GM19193 (cell line): ENCODE results near the gene LRRC47.

Source experiments
- POLR2A ChIP-seq: IDR thresholded peaks from 4 replicates; pipeline ENCODE4 v1.6.1; 2011; ENCODE audit not compliant: insufficient read depth, insufficient read length; ENCODE audit errors: extremely low read depth

LRRC47 gene

DNA sequence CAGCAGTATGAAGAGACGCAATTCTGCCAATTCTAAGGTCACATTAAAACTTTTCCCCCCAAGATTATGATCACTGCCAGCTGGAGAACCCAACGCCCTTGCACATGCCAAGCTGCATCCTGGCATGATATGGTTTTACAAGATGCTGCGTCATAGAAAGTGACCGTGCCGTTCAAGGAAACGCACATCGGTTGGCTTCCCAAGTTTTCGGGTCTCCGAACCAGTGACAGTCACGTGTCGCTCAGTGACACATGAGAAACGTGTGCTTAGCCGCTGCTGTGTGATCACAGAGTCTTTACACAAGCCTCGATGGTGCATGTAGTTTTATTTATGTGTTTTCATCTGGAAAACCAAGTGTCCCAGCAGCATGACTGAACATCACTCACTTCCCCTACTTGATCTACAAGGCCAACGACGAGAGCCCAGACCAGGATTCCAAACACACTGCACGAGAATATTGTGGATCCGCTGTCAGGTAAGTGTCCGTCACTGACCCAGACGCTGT is 16.3 kb downstream of the LRRC47 start:
- TF ChIP-seq POLR2A, result no peak

DNA sequence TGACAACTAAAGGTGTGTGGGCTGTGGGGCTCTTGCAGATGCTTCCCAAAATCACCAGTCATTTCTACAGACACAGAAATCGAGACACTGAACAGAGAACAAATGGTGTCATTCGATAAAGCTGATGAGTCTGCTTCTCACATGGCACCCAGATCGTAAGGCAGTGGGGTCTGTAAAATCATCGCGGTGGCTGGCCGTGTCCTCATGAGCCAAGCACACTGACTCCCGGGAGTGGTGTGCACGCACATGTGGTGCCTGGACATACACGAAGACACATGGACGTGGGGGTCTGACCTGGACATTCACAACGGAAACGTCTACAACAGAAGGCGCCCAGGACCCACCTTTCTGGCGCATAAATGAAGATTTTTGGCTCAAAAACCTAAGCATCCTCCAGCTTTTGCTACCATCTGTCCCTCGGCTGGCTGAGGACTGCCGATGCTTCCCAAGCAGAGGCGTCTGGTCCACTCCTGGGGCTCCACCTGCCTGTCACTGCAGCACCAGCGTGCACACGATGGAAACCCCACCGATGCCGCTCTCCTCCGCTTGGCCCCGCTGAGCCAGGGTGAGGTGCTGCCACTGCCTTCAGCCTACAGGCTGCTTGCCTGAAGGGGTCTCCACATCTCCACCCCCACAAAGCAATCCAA is 16.9 kb downstream of the LRRC47 start:
- no peak for TF ChIP-seq POLR2A

DNA sequence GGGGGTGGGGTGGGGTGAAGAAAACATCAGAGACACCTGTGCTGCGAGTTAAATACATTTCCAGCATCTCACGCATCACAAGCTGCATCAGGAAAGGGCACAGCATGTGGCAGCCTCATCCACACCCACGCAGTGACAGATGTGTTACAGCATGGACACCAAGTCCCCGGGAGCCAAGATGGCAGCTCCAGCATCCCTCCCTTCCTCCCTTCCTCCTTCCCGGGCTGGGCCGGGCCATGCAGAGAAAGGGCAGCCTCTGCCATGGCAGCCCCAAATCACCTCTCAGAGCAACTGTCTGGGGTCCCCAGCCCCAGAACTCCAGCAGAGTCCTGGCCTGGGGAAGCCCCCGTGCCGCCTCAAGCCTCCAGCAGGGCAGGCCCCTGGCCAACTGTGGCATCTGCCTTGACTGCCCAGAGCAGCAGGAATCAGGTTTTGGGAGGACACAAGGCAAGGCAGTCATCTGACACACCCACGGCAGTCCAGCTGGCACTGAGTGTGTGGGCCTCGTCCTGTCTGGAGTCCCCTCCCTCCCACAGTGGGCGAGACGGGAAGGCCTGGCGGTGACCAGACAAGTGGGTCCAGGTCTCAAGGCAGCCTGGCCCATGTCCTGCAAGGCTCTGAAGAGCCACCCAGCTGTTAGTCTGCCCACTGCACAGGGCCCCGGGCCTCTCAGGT is 17.6 kb downstream of the LRRC47 start:
- no peak for TF ChIP-seq POLR2A

DNA sequence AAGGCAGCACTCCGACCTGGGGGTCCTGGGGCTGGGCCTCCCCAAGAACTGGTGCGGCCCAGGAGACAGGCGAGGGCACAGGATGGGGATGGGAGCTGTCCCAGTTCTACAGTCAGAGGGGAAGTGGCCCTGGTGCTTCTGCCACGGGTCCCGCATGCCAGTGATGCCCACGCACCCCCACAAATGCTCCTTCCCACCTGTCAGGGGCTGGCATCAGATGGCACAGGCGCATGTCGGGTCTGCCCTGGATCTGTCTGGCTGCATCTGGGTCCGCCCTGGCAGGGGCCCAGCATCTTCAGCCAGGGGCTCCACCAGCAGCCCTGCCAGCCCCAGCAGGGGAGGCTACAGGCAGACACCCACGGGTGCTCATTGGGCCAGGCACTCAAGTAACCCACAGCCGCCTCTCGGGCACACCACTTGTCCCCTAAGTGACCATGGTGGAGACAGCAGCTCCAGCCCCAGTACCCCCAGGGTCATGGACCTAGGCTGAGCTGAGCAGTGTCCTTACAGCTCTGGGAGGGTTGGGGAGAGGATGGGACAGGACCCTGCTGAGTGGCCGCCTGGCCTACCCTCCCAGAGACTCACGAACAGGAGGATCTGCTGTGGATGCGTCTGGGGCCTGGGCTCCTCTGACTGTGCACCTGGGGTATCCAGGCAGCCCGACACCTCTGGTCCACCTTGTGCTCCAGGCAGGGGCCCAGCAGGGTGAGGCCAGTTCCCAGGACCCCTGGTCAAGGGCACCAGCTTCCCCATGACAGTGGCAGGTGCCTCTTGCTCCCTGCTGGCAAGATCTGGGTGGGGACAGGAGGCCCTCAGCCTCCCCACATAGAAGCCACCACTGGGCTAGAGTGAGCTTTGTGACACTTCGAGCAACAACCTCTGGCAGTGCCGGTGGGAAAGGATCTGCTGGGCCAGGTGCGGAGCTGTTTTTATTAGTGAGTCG is 18.4 kb downstream of the LRRC47 start:
- TF ChIP-seq POLR2A, result no peak

DNA sequence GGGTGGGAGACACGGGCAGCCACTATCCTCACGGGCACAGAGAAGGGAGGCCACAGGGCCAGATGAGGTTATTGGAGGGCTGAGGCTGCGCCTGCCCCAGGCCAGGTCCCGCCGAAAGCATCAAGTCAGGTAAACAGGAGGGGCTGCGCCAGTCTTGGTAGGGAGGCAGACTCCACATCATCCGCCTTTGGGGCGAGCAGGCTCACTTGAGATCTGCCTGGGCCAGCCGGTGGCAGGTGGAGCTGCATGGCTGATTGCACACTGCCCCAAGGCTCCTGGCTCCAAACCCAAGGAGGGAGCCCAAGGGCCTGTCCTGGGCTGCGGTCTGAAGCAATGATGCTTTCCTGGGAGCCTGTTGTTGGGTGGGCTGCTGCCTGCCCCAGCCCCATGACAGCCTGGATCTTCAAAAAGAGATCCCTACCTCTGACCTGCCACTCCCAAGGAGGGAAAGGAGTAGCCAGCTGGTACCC is 19.2 kb downstream of the LRRC47 start:
- no peak for TF ChIP-seq POLR2A

DNA sequence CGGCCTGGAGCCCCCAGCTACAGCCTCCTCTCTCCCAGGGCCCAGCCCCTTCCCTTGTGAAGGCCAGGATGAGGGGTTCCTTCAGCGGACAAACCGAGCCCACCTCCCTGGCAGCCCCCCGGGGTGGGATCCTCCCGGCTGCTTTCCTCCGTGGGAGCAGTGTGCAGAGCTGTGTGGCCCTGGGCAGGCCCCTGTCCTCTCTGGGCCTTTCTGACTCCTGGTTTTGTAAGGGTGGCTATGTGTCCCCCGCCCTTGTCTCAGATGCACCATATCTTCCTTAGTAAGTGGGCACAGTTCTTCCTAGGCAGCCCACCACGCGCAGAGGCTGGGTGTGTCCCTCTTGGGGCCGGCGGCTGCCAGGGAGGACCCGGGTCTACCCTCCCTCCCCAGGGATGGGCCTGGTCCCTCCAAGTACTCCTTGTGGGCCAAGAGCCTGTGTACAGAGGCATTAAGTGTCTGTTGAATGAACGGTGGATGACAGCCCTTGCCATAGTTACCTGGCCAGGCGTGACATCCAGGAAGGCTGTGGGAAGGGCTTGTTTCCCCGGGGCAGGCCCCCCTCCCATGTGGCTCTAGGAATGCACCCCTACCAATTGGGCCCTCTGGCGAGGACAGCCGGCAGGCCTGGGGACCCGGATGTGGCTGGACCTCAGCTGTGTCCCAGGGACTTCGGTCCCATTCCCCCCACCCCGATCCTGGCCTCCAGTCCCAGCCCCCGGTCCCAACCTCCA is 19.9 kb downstream of the LRRC47 start:
- no peak for TF ChIP-seq POLR2A

DNA sequence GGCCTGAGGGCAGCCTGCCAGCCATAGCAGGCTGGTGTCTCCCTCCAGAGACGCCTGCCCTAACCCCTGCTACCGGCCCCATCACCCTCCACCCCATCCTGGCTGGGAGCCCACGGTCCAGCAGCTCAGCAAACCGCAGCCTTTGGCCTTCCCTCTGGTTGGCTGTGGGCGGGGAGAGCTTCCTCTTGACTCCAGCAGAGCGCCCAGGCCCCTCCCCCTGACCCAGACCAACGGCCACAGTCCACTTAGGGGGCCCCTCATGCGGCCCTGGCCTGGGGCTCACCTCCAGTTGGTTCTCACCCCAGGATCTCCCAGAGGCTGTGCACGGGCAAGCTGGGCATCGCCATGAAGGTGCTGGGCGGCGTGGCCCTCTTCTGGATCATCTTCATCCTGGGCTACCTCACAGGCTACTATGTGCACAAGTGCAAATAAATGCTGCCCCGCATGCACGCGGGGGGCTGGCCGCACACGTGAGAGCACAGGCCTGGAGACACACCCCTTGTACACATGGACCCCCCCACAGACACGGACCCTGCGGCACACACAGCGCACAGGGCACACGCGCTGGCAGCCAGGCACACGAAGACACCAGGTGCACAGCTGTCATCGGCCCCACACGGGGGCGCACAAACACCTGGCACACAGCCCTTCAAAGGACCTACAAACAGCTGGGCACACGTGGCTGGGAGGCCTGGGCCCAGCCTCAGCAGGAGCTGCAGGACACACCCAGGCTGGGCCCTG is 20.6 kb downstream of the LRRC47 start:
- TF ChIP-seq POLR2A, result no peak

DNA sequence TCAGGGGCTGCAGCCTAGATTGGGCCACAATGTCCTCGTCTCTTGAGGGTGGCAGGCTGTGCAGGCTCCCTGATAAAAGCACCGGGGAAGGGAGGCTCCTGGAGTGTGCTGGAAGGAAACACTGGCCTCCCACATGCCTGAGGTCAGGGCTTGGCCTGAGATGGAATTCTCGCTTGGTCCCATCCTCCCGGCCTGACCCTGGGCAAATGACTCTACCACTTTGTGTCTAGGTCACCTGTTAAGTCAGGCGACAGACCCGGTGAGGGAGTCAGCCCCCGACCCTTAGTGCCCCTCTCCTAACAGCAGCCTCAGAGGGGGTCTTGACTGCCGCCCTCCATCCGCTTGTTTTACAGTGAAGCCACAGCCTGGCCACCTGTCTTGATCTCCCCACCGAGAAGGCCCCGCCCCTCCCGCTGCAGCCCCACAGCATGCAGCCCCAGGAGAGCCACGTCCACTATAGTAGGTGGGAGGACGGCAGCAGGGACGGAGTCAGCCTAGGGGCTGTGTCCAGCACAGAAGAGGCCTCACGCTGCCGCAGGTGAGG is 21.3 kb downstream of the LRRC47 start:
- no peak for TF ChIP-seq POLR2A

DNA sequence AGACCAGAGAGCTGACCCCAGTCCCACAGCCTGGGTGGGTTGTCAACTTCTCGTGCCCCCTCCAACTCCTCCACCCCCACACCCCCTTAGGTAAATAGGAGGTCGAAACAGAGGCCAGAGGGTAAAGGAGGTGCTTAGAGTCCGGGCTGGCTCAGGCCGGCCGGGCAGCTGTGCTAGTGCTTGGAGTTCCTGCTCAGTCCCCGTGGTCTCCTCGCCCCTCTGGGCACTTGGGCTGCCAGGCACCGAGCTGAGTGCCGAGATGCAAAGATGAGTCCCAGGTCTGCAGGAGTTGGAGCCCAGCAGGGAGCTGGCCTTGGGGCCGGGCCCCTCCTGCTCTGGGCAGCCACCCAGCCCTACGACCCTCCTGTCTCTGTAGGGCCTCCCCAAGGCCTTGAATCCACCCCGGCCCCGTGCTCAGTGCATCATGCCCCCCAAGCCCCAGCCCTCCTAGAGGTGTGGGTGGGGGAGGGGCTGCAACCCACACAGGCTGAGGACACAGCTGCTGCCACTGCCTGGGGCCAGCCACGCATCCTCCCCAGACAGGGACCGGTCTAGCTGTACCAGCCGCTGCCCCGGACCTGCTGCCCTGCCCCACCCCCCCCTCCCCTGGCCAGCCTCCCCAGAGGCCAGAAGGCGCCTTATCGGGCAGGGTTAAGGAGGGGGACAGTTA is 21.9 kb downstream of the LRRC47 start:
- no peak for TF ChIP-seq POLR2A

DNA sequence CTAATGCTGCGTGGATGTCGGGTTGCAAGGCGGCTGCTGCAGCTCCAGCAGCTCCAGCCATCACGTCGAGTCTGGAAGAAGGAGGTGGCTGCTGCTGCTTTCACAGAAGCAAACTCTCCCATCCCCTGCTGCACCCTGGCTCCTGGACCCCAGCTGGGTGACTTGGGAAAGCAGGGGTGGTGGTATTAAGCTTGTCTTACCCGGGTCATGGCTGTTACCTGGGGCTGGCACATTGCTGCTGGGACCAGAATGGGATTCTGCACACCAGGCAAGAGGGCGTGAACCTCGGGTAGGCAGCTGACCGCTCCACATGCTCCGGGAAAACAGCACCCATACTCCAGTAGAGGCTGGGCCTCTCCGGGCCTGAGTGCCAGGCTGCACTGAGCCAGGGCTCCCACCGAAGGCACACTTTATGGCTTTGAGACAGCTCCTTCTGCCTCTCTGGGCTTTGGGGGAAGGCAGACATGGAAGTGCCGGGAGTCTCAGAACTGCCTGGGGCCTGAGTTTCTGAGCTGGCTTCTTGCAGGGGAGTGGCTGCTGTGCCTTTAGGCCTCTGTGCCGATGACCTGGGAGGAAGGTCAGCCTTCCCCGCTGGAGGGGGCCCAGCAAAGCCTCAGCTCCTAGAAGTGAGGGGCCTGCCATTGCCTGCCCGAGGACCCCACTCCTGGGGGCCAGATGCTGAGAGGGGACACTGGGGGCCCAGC is 22.6 kb downstream of the LRRC47 start:
- TF ChIP-seq POLR2A, result no peak

DNA sequence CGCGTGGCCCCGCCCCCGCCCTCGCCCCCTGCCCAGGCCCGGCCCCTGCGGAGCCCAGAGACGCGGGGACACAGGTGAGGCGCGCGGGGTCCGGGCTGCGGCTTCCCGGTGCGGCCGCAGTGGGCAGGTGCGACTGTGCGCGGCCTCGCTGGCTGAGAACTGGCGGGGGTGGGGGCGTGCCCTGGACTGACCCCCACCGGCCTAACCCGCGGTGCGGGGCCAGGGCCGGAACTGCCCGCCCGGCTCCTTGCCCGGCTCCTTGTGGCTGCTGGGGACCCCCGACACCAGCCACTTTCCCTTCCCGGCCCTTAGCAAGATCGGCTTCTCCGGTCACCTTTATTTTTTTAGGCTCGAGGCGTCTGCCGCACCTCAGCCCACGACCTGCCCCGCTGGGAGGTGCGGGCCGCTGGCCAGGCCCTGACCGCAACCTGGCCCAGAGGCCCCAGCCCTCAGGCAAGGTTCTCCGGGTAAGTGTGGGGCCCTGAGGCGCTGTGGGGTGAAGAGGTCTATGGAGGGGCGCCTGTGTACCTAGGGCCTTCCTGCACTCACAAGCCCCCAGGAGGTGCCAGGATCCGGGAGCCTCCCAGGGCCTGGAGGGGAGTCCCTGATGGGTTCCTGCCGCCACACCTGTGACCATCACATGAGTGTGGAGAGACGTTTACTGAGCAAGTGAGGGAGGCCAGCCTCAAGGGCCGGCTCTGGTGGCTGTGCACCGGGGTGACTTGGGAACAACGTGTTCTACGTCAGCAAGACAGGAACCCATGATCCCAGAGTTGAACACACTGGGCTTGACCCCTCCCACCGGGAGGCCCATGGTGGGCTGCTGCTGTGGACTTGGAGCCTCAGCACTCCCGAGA is 23.4 kb downstream of the LRRC47 start, which contains the start of gene SMIM1:
Gene SMIM1 (plus strand): TSS at position 35 of the 857 bp plus-strand sequence. CDS start 2,625 bp downstream, outside the sequence.
- no peak for TF ChIP-seq POLR2A
